AG08395 (cell line): ENCODE data around the gene ZSWIM5.
A peak's percentile ranks its signal among the peaks of the same experiment; 100 is the strongest.
"Not testable (repeated sequence)": the region's sequence is repeated elsewhere in the genome, so short reads cannot be mapped to it uniquely, and the experiment has no call there.

Source experiments
- DNase-seq: peaks from one replicate; pipeline ENCODE4 v3.0.0; 2012; ENCODE audit warnings: mixed read lengths, low spot score

ZSWIM5 gene

DNA sequence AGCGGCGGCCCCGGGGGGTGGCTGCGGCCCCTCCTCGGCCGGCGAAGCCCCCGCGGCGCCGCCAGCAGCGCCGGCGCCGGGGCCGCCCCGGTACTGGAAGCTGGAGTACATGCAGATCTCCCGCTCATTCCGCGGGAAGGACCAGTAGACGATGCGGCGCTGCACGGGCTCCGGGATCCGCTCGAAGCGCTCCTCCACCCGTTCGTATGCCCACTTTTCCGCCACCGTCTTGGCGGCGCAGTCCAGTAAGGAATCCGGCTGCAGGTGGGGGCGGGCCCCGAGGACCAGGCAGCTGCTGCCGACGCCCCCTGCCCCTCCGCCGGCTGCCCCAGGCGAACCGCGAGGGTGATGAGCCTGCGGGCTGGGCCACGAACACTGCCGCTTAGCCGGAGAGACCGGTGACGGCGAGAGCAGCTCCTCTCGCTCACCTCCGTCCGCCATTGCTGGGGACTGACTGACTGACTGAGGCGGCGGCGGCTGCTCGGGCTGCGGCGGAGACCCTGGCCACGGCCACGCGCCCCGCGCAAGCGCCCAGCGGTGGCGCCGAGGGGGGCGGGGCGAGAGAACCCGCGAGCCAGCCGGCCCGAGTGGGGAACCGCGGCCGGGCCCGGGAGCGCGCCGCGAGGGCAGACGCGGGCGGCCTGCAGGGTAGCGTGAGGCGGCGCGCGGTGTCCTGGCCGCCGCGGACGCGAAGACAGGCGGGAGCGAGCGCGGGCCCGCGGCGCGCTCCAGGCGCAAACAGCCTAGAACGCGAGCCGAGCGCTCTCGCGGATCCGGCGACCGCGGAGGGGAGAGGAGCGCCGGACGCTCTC is at the start of gene ZSWIM5:
ZSWIM5 (minus strand) TSS at position 696 of the 812 bp plus-strand sequence; CDS start at position 441, 255 bp downstream.
- peak; percentile 48 for DNase-seq

DNA sequence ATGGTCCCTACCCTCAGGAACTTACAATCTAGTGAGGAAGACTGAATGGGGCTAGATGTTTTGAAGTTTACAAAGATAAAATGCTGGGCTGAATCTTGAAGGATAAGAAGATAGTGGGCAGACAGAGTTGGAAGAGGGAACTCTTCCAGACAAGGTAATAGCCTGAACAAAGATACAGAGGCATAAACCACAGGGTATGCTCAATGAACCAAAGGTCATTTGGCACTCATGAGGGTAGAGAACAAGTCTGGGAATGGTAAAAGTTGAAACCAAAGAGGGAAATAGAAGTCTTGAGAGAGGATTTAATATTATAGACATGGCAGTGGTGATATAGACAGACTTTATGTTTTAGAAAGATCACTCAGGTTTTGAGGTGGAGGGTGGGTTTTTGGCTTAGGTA is 48.1 kb upstream of the ZSWIM5 start:
- DNase-seq: no peak

DNA sequence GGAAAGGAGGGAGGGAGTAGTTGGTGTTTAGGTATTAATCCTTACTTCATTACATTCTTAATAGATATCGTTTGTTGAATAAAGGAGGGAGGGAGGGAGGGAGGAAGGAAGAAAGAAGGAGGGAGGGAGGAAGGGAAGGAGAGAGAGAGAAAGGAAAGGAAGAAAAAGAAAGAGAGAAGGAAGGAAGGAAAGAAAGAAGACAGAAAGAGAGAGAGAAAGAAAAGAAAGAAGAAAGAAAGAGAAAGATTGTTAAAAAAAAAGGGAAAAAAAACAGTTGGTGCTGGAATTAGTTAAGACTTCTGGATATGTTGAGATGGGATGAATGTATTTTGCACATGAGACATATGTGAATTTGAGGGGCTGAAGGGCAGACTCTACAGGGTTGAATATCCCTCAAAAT is 44.1 kb upstream of the ZSWIM5 start:
- no peak for DNase-seq

DNA sequence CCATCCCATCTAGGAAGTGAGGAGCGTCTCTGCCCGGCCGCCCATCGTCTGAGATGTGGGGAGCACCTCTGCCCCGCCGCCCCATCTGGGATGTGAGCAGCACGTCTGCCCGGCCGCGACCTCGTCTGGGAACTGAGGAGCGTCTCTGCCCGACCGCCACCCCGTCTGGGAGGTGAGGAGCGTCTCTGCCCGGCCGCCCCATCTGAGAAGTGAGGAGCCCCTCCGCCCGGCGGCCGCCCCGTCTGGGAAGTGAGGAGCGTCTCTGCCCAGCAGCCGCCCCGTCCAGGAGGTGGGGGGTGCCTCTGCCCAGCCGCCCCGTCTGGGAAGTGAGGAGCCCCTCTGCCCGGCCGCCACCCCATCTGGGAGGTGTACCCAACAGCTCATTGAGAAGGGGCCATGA is 41.6 kb upstream of the ZSWIM5 start:
- DNase-seq: not testable (repeated sequence)

DNA sequence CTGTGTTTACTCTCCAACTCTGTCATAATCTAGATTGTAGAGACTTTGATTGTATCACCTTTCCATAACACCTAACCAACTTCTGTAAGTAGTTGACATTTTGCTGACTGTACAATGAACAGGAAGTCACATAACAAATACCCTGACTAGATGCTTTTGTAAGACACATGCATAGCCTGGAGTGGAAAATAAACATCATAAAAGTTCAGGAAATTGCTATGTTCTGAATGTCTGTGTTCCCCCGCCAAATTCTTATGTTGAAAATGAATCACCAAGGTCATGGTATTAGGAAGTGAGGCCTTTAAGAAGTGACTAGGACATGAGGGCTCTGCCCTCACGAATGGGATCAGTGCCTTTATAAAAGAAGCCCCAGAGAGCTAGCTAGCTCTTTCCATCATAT is 40.4 kb upstream of the ZSWIM5 start:
- peak; percentile 66 for DNase-seq

DNA sequence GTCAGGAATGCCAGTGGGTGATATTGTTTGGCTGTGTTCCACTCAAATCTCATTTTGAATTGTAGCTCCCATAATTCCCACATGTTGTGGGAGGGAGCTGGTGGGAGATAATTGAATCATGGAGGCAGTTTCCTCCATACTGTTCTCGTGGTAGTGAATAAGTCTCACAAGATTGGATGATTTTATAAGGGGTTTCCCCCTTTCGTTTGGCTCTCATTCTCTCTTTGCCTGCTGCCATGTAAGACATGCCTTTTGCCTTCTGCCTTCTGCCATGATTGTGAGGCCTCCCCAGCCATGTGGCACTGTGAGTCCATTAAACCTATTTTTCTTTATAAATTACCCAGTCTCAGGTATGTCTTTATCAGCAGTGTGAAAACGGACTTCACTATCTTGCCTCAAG is 40.0 kb upstream of the ZSWIM5 start:
- DNase-seq: not testable (repeated sequence)

DNA sequence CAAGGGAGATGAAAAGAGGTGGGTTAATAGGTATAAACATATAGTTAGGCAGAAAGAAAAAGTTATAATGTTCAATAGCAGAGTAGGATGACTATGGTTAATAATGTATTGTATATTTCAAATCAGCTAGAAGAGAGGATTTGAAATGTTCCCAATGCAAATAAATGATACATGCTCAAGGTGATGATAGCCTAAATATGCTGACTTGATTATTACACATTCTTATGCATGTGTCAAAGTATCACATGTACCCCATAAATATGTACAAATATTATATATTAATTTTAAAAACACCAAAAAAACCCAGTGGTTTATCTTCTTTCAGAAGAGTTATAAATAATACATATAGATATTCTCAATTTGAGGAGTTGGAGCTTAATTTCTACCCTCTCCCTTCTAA is 38.3 kb upstream of the ZSWIM5 start:
- no peak for DNase-seq

DNA sequence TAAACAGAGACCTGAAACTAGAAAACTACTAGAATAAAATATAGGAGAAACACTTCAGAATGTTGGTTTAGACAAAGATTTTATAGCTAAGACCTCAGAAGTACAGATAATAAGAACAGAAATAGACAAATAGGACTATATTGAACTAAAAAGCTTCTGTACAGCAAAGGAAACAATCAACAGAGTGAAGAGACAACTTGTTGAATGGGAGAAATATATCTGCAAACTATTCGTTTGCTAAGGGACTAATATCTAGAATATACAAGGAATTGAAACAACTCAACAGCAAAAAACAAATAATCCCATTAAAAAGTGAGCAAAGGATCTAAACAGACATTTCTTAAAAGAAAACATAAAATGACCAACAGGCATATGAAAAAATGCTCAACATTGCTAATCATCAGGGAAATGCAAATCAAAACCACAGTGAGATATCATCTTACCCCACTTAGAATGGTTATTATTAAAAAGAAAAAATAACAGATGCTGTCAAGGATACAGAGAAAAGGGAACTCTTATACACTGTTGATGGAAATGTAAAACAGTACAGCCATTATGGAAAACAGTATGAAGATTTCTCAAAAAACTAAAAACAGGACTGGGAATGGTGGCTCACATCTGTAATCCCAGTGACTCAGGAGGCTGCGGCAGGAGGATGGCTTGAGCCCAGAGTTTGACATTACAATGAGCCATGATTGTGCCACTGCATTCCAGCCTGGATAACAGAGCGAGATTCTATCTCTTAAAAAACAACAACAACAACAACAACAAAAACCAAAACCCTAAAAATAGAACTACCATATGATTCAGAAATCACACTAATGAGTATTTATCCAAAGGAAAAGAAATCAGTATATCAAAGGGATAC is 37.3 kb upstream of the ZSWIM5 start:
- DNase-seq: no peak

DNA sequence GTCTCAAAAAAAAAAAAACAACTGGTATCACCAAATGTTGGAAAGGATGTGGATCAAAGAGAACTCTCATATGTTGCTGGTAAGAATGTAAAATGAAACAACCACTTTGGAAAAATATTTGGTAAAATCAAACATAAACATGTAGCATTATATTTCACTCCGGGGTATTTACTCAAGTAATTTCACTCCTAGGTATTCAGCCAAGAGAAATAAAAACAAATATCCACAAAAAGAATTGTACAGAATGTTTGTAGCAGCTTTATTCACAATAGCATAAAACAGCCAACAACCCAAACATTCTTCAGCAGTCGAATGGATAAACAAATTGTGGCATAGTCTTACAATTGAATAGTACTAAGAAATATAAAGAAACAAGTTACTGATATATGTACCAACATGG is 32.4 kb upstream of the ZSWIM5 start:
- DNase-seq: no peak

DNA sequence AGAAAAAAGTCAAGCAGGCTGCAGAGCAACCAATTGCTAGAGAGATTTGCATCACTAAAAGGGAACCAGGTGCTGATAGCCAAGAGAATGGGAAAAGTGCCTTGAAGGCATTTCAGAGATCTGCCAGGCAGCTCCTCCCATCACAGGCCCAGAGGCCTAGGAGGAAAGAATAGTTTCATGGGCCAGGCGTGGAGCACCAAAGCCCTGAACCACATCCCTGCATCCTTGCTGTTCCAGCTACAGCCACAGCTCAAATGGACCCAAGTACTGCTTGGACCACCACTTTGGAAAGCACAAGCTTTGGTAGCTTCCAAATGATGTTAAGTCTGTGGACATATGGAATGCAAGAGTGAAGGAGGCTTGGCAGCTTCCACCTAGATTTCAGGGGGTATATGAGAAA is 29.7 kb upstream of the ZSWIM5 start:
- DNase-seq: no peak

DNA sequence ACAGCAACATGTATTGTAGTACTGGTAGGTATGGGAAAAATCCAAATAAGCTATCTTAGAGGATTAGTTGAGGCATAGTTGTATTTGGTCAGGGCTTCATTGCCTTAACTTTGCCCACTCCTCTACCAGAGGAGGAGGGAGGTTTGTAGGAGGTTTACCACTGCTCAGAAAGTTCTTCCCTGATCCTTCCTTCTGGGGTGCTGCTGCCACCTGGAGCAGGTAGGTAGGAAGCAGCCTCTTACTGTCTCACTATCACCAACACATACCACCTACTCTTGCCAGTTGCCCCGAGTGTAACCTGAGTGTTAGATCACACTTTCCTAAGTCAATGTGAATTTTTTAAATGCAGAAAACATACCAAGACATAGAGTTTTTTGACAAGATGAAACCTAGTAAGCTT is 24.1 kb upstream of the ZSWIM5 start:
- no peak for DNase-seq

DNA sequence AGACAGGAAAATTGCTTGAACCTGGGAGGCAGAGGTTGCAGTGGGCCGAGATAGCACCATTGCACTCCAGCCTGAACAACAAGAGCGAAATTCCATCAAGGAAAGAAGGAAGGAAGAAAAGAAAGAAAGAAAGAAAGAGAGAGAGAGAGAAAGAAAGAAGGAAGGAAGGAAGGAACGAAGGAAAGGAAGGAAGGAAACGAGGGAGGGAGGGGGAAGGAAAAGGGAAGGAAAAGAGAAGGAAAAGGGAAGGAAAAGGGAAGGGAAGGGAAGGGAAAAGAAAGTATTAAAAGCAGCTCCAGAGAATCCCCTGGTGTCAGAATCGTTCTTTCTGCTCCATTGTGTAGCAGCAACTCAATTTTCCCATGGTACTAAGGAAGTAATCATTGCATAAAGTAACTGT is 19.2 kb upstream of the ZSWIM5 start:
- DNase-seq: no peak

DNA sequence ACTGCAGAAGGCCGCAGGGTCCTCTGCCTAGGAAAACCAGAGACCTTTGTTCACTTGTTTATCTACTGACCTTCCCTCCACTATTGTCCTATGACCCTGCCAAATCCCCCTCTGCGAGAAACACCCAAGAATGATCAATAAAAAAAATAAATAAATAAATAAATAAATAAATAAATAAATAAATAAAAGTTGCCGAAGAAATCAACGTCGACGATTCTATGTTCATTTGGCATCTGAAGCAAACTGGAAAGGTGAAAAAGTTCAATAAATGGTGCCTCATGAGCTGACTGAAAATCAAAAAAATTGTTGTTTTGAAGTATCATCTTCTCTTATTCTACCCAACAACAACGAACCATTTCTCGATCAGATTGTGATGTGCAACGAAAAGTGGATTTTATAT is 17.3 kb upstream of the ZSWIM5 start:
- not testable (repeated sequence) for DNase-seq

DNA sequence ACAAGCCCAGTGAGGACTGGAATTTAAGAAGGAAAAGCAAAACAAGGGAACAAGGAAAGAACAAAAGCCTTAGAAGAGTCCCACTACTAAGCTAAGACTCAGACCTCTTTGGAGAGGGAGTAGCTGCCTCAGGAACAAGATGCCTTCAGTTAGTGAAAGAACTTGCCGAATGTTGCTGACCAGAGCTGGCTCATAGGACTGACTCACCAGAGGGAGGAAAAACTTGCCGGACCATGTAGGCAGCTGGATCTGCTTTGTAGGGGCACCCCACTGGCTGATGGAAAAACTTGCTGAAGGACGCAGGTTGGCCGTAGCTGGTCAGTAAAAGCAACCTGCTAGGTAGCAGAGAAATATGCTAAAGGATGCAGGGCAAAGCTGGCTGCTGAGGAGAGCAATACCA is 15.3 kb upstream of the ZSWIM5 start:
- no peak for DNase-seq

DNA sequence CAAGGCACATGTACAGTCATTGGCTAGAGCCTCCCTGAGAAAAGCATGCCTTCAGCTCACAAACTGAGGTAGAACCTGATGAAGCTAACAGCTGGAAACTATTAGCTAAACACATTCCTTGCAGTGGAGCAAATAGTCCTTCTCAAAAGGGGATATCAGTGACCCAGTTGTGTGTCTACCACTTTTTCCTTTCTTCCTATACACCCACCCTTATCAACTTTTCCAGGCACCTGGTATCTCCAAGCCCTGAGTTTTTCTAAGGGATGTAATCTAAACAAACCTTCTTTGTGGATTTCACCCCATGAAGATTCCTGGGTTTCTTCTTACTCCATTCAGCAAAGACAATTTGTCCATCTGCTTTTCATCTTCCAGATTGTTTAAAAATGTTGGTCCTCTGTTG is 10.5 kb upstream of the ZSWIM5 start:
- no peak for DNase-seq

DNA sequence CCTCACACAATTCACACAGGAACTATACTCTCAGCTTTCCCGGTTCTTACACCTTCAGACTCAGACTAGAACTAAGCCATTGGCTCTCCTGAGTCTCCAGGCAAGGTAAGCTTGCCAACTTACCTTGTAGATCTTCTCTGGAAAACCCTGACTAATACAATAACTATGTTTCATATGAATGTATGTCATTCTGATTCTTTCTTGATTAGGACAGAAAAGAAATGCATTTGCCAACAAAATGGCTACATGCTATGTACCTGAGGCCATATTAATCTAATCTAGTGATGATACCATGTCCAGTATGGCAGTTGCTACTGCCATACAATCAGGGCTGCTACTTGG is 9.8 kb upstream of the ZSWIM5 start:
- no peak for DNase-seq

DNA sequence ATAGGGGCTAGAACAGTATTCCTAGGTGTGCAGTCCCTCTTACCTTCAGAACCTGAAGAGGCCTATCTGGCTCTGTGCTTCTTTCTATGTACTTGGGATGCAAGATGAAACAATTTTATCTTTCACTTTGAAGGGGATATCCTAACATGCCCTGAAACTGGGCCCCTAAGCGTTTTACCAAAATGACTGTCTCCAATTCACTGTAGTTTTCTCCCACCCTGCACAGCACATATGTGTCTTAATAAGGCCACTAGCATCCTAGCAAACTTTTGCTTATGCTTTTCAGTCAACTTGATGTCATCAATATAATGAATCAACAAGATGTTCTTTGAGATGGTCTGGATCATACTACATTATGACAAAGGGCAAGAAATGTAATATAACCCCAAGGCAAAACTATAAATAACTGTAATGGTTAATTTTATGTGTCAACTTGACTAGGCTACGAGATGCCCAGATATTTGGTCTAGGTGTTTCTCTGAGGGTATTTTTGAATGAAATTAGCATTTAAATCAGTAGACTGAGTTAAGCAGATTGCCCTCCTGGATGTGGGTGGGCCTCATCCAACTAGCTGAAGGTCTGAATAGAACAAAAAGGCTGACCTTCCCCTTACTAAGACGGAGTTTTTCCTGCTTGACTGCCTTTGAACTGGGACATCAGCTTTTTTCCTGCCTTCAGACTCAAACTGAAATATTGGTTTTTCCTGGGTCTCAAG is 9.2 kb upstream of the ZSWIM5 start:
- no peak for DNase-seq

DNA sequence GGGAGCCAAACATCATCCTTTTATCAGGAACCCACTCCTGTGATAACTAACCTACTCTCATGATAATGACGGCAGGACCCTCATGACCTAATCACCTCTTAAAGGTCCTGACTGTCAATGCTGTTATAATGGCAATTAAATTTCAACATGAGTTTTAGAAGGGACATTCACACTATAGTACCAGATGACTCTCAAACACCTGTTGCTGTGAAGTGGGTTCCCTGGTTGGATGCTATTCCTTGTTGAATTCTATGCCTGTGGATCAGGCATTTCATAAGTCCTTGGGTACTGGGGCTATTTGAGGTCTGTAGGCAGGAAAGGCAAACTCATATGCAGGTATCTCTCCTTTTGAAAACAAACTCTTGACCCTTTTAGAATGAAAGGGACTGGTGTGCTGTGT is 7.5 kb upstream of the ZSWIM5 start:
- no peak for DNase-seq

DNA sequence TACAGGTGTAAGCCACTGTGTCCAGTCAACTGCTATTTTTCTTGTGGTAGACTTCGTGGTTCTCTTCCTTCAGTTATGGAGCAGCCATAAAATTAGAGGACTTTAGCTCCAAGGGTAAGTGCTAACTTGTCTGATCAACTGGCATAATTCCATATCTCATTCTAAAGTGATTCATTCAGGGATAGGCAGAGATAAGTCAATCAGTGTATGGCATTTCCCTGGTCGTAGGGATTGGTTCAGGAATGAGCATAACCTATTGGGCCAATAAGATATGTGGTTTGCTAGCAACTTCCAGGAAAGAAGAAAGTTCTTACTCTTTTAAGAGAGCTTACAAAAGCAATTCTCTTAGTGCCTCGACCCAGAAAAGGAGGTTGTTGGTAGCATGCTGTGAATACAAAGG is 4.7 kb upstream of the ZSWIM5 start:
- DNase-seq: no peak

DNA sequence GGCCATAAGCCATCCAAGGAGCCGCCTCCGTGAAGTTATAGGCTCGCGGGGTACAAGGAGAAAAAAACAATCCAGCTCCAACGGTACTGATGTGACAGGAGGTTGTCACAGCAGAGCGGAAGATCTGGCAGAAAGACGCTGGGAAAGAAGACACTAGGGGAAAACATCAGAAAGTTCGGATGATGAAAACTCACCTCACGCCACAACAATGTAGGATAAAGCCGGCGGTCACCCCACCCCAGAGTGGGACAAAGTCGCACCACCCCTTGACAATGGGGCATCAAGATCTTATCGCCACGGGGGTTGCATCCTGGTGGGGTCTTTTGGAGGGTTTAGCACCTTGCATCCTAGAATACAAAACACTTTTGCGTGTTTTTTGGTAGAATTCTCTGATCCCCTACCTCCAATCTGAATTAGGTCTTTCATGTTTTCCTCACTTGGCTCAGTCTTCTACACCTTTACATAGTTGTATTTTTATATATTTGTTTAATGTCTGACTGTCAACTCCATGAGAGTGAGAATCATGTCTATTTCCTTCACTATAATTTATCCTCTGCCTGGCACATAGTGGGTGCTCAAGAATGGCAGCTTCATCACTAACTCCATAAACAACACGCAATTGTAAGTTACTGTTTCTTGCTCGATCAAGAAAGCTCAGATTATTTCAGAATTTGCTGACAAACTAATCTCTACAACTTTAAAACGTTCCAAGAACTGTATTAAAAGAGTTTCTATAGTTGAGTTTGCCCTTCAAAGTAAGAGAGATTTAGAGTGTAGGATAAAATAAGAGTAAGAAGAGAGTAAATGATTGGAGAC is 611 bp upstream of the ZSWIM5 start:
- no peak for DNase-seq

DNA sequence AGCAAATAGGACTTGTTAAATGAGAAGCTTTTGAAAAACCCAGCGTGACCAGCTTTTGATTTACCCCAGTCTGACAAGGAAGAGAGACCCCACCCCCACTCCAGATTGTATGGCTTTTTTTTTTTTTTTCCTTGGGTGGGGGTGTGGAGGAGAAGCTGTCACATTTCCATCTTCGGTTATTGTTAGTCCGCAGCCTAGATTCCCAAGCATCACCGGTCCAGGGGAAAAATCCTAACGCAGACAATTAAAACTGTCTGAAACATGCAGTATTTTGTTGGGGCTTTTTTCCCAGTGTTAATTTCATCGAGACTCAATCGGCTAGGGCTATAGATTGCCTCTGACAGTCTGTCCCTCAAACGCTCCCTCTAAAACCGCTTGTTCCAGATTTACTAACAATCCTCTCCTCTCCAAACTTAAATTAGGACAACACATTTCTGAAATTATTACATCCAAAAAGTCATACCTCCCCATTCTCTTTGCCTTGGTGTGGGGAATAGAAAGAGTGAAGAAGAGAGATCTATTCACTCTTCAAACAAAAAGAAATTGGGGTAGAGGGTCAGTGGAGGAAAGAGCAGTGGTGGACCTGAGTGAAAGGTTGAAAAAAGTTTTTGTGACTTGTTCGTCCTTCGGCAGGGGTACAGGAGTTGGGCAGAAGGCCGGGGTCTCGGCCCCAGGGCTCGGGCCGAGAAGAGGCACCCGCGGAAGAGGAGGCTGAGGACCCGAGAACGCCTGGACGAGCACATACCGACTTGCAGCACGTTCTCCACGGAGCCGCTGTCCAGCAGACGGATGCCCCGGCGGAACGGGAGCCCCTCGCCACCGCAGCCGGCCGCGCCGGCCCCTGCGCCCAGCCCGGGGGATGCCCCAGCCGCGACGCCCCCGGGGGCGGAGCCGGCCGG is 1.1 kb downstream of the ZSWIM5 start:
- peak; percentile 31 for DNase-seq
